GM12873 (cell line): ENCODE measurements around the gene SWI5.

Experiments used
- TF ChIP-seq, protein P1 (sequence below): IDR thresholded peaks from 2 replicates; pipeline ENCODE4 v1.5.1; 2012; ENCODE audit warnings: low read depth, mild to moderate bottlenecking, moderate library complexity, low read length, control low read depth; ENCODE audit not compliant: insufficient read depth; ENCODE audit errors: missing control alignments

SWI5 gene

DNA sequence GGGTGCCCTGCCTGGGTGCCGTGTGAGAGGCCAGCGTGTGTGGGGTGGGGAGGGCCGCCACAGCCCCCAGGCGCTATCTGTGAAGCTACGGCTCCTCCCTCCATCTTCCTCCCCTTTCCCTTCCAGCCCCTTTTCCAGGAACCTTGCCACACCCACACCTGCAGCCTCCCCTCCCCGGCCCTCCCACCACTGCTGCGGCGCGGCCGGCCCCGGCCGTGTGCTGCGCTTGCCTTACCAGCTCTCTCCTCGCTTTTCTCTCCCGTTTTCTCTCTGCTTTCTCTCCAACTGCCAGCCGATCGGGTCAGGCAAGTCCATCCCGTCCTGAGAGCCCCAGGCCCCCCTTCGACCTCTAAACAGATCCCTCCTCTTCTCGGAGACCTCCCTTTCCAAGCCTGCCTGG, 21.7 kb upstream of the SWI5 start:
- TF ChIP-seq, protein P1, sequence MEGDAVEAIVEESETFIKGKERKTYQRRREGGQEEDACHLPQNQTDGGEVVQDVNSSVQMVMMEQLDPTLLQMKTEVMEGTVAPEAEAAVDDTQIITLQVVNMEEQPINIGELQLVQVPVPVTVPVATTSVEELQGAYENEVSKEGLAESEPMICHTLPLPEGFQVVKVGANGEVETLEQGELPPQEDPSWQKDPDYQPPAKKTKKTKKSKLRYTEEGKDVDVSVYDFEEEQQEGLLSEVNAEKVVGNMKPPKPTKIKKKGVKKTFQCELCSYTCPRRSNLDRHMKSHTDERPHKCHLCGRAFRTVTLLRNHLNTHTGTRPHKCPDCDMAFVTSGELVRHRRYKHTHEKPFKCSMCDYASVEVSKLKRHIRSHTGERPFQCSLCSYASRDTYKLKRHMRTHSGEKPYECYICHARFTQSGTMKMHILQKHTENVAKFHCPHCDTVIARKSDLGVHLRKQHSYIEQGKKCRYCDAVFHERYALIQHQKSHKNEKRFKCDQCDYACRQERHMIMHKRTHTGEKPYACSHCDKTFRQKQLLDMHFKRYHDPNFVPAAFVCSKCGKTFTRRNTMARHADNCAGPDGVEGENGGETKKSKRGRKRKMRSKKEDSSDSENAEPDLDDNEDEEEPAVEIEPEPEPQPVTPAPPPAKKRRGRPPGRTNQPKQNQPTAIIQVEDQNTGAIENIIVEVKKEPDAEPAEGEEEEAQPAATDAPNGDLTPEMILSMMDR, result no peak

DNA sequence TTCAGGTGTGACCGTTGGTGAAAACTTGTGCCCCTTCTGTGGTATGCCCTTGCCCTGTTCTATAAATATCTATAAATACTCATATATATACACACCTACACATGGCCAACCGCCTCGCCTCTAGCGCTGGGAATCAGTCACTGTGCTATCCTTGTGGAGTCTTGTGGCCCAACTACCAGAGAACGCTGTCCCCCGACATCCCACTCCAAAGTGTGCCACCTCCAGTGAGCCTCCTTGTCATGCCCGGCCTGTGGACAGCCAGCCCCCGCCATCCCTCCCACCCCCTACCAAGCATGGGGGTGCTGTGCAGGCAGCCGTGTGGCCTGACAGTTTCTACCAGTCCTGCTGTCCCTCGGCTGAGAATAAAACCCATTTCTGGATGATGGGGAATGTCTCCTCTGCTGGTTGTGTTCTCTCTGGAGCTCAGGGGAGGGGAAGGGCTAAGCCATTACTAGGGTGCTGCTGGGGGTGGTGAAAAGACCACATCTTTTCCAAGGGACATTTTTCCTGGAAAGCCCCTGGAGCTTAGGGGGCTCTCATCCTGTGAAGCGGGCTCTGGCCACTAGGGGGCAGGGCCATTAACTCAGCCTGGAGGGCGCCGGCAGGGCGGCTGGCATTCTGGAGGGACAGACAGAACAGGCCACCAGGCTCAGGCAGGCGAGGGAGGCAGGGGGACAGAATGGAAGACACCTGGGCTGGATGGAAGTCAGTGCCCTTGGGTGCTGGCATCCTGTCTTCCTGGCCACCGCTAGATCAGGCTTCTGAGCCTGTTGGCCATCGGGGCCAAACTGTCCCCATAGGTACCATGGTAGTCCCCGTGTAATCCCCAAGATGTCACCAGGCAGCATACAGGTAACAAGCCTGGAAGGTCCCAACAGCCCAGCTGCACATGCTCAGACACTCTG, 21.0 kb upstream of the SWI5 start:
- TF ChIP-seq, protein P1, result peak; percentile 91

DNA sequence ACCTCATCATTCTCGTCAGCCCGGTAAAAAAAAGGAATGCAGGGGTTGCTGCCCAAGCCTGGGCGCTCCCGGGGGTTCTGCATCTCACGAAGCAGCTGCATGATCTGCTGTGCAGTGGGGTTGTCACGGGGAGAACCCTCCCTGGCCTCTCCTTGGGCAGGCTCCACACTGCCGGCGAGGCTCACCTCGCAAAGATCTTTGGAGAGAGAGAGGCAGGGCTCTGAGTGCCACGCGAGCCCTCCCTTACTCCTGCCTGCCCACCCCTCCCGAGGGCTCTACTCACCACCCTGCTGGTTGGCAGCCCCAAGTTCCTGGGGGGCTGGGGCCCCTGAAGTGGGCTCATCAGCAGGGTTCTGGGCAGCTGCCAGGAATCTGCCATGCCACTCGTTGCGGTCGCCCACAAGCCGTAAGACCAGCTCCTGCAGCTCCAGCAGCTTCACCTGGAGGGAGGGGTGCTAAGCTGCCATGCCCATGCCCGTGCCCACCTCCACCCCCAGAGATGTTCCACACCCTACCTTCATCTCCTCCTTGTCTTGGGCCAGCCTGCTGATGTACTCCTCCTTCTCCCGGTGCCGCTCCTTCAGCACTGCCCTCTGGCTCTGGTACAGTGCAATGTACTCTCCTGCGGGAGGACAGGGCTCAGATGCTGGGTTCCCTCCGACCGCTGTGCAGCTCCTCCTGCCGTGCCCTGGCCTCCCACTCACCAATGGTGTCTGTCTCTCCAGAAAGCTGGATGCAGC, 18.8 kb upstream of the SWI5 start:
- TF ChIP-seq, protein P1, result no peak

DNA sequence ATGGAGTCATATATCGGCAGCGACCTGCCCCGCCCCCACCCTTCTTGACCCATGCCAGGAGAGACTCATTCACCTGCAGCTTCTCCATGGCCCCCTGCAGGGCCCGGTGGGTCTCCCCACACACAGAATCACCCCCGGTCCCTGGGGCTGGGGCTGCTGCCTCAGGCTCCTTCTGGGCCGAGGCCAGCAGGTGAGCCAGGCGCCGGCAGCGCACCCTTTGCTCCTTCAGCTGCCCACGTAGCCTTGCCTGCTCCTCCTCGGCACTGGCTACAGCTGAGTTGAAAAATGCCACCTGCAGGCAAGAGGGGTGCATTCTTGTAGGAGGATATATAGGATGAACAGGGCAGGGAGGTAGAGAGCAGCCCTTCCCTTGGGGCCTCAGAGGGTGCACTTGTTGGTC, 18.2 kb upstream of the SWI5 start:
- TF ChIP-seq, protein P1, result no peak

DNA sequence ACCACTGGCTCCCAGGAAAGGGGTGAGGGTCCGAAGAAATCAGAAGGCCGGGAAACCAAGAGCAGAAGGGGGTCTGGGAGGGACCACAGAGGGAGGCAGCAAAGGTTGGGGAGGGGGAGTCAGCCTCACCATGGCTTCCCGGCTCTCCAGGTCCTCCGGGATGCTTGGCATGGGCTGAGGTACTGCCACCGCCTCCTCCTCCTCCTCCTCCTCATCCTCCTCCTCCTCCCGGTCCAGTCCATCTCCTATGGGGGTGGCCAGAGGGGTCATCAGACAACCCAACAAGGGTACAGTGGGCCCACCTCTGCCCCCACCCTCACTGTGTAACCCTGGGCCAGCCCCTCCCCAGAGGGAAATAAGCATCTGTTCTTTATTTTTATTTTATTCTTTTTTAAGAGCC, 17.8 kb upstream of the SWI5 start:
- TF ChIP-seq, protein P1, result no peak

DNA sequence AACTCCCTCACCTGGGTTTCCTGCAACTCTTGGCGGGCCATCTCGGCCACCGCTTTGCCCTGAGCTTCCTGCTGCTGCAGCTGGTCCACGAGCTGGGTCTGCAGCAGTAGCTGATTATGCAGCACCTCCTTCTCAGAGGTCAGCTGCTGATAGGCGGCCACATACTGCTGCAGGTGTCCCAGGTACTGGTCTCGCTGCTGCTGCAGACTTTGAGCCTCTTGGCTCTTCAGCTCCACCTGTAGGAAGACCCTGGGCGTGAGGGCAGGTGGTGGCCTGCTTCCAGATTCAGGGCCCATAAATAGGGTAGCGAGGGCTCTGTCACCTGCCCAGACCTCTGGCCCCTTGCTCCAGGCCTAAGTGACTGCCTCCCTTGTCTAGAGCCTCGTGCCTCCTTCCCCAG, 16.9 kb upstream of the SWI5 start:
- TF ChIP-seq, protein P1, result no peak

DNA sequence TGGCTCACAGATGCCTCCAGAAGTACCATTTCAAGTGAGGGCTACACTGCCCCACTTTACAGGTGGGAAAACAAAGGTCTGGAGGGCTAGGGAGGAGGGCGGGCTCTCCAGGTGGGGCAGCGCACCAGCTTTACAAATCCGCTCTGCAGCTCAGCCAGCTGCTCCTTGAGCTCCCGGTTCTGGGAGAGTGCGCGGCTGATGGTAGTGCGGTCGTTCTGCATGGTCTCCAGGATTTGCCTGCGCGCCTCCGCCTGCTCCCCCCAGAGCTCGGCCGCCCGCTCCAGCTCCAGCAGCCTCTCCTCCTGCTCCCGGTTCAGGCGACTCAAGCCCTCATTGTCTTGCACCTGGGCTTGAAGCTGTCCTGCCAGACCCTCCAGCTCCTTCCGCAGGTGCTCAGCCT, 15.7 kb upstream of the SWI5 start:
- TF ChIP-seq, protein P1, result no peak
